ENCODE data around the gene CDH4. TPM values are rescaled to one million over a fixed set of nuclear protein-coding genes. Genes with fewer than 3 reads are reported as not detected.

CDH4 gene
- total and polyA plus RNA-seq, 2 donors (not counting 3 experiments of a cell fraction or from before 2014, with no cell fraction given), result 0.17 to 0.51 TPM

GRCh38 chr20:61699495-61700374, 447.7 kb downstream of the CDH4 start:
- no peak for FAIRE-seq
- Histone ChIP-seq H2AFZ (ENCODE audit: low read depth, low read length) (no peak overlapping the region), H3K9ac (replicated peaks; ENCODE audit: extremely low read depth, insufficient read depth, low read length) (no peak overlapping the region), H3K36me3 (ENCODE audit: control insufficient read depth in 2 of 2, extremely low read depth in 1 of 2, insufficient read depth in 2 of 2, low read length in 2 of 2) (no peaks in the 10 kb centered on the region), H3K4me1 (ENCODE audit: control insufficient read depth, extremely low read depth, insufficient read depth, low read length) (no peaks in the 10 kb centered on the region), H3K4me3 (replicated peaks in 1 of 3; ENCODE audit: insufficient read depth in 1 of 3, low read depth in 1 of 3, low read length in 3 of 3) (no peak overlapping the region), H3K9me1 (replicated peaks; ENCODE audit: control insufficient read depth, extremely low read depth, insufficient read depth, low read length) (no peaks in the 10 kb centered on the region), H3K4me2 (ENCODE audit: insufficient read depth, low read length) (no peak overlapping the region), H4K20me1 (replicated peaks; ENCODE audit: control insufficient read depth, extremely low read depth, insufficient read depth, low read length) (no peaks in the 10 kb centered on the region), H3K79me2 (ENCODE audit: control insufficient read depth, insufficient read depth, low read length) (no peaks in the 10 kb centered on the region), H3K9me3 (replicated peaks; ENCODE audit: control insufficient read depth, insufficient read depth, low read length) (no peaks in the 10 kb centered on the region), H3K27me3 (ENCODE audit: control insufficient read depth in 2 of 2, insufficient read depth in 2 of 2, low read length in 2 of 2) (no peaks in the 10 kb centered on the region), H3K27ac (ENCODE audit: insufficient read depth, low read depth, low read length) (no peak overlapping the region)
- BruUV-seq (replicated peaks), result no TSS peak
- intact Hi-C loops (cut with micrococcal nuclease) (no loop called here), dilution Hi-C loops (cut with MboI; ENCODE audit: extremely low pct_ligation_motif_present, low sequenced_read_pairs) (no loop called here)
- TF ChIP-seq POLR2AphosphoS5 (IDR thresholded peaks at IDR 0.05; ENCODE audit: insufficient read depth, low read depth, low read length) (no peak), FOS (IDR thresholded peaks at IDR 0.05; ENCODE audit: borderline replicate concordance, insufficient read depth, low read length) (no peak), CTCF (IDR thresholded peaks at IDR 0.05; ENCODE audit: extremely low read depth in 1 of 2, insufficient read depth in 1 of 2, low read depth in 1 of 2, low read length in 2 of 2) (no peak), JUN (IDR thresholded peaks at IDR 0.05; ENCODE audit: borderline replicate concordance, insufficient read depth, insufficient read length, low read depth) (no peak), POLR2A (IDR thresholded peaks at IDR 0.05; ENCODE audit: low read depth, low read length) (no peak)
- no peak for DNase-seq (ENCODE audit: low read depth, low spot score)
- ChIA-PET POLR2A (no interaction called here), CTCF (no interaction called here)

Data from endothelial cell of umbilical vein (primary cell).